T-helper 1 cell (primary cell): Measurements from ENCODE around the gene FBXO27.
"Not testable (repeated sequence)": the region's sequence is repeated elsewhere in the genome, so short reads cannot be mapped to it uniquely, and the experiment has no call there.

Source experiments
- DNase-seq, 5 donors: peaks; one replicate each; pipeline ENCODE4 v3.0.0-alpha.2; 2012 to 2020

FBXO27 gene

GRCh38 chr19:39038098-39038497 lies 5.7 kb upstream of the FBXO27 start:
- DNase-seq = no peak

DNA sequence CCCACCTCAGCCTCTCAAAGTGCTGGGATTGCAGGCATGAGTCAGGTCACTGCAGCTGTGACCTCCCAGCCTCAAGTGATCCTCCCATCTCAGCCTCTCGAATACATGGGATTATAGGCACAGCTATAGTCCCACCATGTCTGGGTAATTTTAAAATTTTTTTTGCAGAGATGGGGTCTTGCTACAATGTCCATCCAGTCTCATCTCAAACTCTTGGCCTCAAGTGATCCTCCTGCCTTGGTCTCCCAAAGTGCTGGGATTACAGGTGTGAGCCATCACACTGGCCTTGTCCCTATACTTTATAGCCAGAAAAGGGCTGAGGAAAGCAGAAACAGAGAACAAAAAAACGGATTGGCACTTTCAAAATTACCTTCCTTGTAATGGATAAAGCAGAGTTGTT lies 4.8 kb upstream of the FBXO27 start:
- DNase-seq = no peak

DNA sequence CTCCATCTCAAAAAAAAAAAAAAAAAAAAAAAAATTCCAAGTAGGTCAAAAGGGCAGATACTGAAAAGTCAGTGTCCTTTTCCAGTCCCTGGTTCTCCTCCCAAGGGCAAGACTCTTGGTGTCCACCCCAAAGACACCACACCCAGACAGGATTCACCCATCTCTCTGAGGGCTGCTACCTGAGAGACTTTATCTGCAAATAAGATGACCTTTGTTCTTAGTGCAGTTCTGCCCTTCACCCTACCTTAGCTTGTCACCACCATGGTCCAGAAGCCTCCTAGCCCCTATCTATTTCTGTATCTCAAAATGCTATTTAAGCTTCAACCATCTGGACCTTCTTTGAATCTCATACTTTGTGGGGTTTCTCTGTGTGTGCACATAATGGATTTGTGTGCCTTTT lies 4.2 kb upstream of the FBXO27 start:
- DNase-seq = no peak

DNA sequence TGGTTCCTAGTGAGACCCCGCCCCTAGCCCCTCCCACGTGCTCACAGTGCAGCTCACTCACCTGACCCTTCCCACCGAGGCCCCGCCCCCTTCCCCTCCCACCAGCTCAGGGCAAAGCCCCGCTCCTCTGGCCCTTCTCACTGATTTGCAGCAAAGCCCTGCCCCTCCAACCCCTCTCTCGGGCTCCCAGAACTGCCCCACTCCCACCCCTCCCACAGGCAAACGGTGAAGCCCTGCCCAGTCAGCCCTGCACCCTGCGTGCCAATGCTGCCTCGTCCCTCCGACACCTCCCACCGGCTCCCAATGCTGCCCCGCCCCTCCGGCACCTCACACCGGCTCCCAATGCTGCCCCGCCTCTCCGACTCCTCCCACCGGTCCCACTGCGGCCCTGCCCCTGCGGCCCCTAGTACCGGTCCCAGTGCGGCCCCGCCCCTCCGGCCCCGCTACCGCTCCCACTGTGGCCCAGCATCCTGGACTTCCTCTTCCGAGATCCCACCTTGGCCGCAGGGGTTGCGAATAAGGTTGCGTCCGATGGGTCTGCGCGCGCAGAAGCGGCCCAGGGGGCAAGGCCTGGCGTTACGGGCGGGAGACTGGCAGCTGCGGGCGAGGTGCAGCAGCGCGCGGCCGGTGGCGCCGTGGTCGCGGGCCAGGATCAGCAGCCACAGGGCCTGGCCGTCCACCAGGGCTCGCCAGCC lies 834 bp downstream of the FBXO27 start:
- peak; percentile 62 to 87 (median 68) for DNase-seq

DNA sequence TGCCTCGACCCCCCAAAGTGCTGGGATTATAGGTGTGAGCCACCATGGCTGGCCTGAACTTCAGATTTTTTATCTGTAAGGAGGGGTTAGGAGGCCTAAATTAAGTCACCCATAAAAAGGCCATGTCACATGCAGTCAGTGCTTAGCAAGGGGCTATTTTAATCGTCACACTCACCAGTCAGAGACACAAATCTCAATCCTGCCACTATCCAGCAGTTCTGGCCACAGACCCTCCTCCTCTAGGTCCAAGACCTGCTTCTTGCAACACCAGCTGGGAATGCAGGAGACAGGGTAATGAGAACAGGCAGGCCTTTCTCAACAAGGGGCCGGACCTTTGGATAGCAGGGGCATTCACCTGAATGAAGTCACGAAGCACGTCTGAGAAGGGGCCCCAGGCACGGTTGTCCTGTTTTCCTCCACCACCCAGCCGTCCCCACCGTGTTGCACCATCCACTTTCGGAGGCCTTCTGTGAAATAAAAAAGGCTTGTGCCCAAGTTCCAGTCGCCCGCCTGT lies 1.4 kb downstream of the FBXO27 start:
- no peak for DNase-seq

DNA sequence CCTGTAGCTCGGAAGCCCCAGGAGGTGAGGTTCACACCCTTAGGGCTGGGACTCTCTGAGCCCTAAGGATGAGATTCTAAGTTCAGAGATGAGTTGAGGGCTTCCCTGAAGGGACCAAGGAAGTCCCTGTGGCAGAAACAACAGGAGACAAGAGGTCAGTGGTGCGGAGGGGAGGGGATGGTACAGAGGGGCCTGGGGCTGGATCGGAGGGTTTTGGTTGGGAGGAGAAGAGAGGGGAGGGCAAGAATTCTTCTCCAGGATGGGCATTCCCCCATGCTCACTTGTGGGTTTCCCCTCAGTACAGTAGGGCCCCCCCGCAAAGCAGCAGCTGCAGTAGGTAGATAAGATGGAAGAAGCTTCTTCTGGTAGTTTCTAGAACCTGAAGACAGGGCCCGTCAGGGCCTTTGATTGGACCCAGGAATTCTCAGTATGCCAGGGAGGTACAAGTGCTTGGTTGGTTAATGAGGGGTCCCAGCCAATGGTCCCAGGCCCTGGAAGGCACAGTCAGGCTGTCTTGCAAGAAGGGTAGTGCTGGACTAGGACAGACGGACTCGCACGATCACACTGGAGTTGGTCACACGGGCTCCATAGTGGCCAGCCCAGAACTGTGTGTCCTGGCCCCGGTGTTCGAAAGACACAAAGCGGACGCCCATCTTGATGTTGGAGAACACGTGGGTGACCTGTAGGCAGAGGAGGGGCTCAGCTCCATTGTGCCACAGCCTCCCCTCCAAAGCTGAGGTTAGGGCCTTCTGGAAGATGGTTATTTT lies 7.3 kb downstream of the FBXO27 start:
- no peak for DNase-seq

GRCh38 chr19:39021063-39021462 lies 11.3 kb downstream of the FBXO27 start:
- DNase-seq = no peak

DNA sequence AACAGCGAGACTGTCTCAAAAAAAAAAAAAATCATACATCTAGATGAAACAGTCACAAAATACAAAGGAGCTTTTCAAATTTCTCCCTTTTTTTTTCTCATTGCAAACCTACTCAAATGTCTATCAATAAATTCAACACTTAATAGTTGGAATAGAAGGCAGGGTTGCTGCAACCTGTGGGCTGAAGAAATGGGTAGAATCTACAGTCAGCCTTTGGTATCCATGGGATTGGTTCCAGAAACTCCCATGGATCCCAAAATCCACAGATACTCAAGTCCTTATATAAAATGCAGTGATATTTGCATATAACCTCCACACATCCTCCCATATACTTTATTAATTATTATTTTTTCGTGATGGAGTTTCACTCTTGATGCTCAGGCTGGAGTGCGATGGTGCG lies 14.7 kb downstream of the FBXO27 start:
- DNase-seq = no peak

DNA sequence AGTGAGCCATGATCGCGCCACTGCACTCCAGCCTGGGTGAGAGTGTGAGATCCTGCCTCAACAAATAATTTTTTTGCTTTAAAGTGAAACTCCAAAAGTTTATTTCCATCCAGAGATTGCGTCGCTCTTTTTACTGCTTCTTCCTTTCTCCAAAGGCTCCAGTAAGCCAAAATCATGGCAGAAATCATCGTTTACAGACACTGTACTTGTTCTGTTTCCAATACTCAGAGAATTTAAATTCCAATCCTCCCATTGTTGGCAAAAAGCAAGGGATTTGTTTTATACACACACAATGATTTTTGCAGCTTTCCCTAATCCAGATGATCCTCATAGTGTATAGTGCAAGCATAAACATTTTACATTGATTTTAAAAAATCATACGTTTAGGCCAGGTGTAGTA lies 15.3 kb downstream of the FBXO27 start:
- DNase-seq = no peak

DNA sequence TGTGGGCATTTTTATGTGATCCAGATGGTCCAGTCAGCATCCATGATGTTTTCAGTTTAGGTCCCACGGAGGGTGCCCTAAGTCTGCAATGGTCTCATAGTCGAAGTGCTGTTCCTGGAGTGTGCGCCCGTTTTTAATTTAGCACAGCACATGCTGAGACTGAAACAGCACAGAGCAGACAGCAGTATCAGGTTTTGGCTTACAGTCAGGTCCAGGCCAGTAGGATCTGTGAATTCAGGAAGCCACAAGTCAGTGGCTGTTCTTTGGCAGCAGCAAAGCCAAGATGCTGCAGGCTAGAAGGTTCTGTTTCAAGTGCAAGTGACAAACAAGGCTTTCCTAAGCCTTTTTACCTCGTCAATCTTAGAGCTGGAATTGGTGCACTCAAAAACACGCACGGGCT lies 18.3 kb downstream of the FBXO27 start:
- DNase-seq = no peak

GRCh38 chr19:39009001-39009400 lies 23.3 kb downstream of the FBXO27 start:
- no peak for DNase-seq

DNA sequence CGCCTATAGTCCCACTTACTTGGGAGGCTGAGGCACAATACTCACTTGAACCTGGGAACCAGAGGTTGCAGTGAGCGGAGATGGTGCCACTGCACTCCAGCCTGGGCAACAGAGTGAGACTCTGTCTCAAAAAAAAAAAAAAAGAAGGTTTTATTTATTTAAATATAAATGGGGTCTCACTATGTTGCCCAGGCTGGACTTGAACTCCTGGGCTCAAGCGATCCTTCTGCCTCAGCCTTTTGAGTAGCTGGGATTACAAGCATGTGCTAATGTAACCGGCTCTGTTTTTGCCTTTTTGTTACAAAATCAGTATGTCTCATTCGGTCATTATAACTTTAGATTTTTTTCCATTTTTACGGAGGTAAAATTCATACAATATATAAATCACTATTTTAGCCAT lies 24.2 kb downstream of the FBXO27 start:
- no peak for DNase-seq

- DNase-seq = no peak
Measured at GRCh38 chr19:39007096-39007495, 25.3 kb downstream of the FBXO27 start.

GRCh38 chr19:39004403-39004802 lies 27.9 kb downstream of the FBXO27 start:
- DNase-seq = no peak

DNA sequence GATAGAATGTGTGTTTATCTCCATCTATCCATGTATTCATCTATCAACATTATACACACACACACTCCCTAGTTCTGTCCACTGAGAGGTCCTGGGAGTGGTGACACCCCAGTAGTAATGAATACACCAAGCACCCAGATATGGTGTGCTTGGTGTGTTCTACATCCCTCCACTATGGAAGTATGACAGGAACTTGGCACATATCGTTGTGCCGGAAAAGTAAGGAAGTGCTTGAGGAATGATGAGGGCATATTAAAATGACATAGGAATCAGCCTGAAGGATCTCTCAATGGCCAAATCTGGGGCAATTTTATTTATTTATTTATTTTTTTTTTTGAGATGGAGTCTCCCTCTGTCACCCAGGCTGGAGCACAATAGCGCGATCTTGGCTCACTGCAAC lies 28.6 kb downstream of the FBXO27 start:
- DNase-seq = no peak

DNA sequence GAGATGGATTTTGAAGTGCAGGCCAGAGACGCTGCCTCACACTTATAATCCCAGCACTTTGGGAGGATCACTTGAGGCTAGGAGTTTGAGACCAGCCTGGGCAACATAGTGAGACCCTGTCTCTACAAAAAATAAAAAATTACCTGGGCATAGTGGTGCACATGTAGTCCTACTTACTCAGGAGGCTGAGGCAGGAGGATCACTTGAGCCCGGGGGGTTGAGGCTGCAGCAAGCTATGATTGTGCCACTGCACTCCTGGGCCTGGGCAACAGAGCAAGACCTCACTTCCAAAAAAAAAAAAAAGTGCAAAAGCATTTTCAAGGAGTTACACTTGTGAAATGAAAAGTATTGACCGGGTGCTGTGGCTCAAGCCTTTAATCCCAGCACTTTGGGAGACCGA lies 29.2 kb downstream of the FBXO27 start:
- no peak for DNase-seq

DNA sequence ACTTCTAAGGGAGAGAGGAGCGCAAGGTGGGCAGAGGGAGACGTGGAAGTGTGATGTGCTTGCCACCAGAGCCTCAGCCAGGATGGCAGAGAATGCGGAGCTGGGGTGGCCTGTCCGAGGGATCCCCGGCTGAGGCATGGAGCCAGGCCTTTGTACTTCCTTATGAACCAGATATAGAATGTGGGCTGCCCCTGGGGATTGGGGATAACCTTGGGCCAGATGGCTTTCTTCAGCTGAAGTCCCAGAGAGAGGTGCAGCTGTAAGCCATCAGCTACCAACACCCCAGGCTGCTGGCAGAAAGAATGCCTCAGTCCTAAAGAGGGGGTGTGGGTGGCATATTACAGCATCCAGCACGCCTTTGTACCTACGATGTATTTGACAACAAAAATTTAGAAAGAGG lies 31.3 kb downstream of the FBXO27 start:
- DNase-seq = no peak

DNA sequence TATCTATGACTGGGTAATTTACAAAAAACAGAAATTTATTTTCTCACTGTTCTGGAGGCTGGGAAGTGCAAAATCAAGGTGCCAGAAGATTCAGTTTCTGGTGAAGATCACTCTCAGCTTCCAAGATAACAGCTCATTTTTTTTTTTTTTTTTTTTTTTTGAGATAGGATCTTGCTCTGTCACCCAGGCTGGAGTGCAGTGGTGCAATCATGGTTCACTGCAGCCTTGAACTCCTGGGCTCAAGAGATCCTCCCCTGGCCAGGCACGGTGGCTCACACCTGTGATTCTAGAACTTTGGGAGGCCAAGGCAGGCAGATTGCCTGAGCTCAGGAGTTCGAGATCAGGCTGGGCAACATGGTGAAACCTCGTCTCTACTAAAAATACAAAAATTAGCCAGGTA lies 34.8 kb downstream of the FBXO27 start:
- not testable (repeated sequence) for DNase-seq

DNA sequence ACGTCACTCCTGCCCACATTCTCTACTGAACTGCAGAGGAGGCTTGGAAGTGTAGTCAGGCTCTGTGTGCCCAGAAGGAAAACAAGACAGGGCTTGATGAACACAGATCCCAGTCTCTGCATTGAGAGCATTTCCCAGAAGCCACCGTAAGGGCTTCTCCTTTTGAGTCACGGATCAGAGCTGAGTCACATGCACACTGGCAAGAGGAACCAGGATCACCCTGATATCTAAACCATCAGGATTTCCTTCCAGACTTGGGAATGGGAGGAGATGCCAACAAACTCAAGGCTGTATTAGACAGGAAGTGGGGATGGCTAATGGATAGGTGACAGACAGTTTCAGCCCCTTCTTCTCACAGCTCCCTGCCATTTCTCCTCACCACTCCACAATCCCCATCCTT lies 39.1 kb downstream of the FBXO27 start:
- no peak for DNase-seq

DNA sequence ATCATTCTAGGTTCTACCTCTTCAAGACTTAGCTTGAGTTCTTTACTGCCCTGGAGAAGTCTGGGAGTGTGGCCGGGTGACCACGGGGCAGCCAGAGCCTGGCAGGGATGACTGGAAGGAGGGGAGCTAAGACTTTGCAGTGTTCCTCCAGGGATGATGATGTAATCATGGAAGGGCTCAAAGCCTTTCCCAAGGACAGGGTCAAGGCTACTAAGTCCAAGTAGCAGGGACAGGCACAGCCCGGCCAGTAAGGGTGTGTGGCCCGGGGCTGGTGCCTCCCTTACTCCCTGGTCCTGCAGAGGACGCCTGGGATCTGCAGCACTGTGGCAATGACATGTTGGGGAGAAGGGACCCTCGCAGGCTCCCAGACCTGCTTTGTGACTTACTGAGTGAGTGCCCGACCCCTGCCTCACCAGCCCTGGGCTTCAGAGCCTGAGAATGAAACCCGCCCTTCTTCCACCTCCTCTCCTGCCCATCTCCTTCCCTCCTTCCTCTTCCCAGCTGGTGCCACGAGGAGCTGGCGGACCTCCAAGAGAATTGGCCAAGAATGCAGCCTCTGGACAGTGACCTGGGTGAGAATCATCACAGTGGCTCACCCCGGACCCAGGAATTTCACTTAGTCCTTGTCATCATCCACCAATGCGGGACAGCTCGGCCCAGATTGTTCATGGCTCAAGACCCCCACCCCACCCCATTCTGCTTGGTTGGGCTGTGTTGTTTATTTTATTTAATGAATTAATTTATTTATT lies 41.2 kb downstream of the FBXO27 start:
- DNase-seq = no peak

DNA sequence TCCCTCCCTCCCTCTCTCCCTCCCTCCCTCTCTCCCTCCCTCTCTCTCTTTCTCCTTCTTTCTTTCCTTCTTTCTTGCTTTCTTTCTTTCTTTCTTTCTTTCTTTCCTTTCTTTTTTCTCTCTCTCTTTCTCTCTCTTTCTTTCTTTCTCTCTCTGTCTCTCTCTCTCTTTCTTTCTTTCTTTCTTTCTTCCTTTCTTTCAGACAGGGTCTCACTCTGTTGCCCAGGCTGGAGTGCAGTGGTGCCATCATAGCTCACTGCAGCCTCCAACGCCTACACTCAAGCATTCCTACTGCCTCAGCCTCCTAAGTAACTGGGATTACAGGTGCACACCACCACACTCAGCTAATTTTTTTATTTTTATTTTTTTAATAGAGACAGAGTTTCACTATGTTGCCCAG lies 42.7 kb downstream of the FBXO27 start:
- DNase-seq = not testable (repeated sequence)

DNA sequence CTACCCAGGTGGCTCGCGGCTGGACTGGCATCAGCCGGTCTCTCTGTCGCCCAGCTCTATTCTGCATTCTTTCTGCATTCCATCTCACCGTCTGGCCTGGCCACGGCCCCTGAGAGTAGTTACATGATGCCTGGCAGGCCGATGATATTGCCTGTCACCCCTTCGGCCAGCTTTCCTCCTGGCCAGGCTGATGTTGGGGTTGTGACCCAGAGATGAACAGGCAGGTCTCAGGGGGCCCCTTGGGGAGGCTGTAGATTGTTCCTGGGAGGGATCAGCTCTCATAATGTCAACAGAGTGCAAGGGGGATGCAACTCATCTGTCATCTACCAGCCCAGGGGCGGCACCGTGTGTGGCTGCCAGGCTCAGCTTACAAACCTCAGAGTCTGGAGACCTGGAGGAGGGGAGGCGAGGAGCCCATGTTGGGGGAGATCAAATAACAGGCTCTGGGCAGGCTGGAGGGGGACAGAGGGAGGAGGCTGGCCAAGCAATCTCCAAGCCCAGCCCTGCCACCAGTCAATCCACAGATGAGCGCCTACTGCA lies 43.2 kb downstream of the FBXO27 start:
- DNase-seq = no peak

- not testable (repeated sequence) for DNase-seq
Measured at GRCh38 chr19:38988627-38989026, 43.7 kb downstream of the FBXO27 start.
